H9 (cell line): ENCODE measurements around the gene EFCAB14. TPM values are rescaled to one million over a fixed set of nuclear protein-coding genes. Genes with fewer than 3 reads are reported as not detected.

Experiments used
- DNase-seq: peaks from one replicate; pipeline ENCODE4 v3.0.0-alpha.2; 2017
- H2AFZ ChIP-seq: one replicate; pipeline ENCODE4 v1.6.1; 2013; ENCODE audit warnings: mild to moderate bottlenecking, low read length, control low read depth, moderate library complexity
- H2AK5ac ChIP-seq: 2 replicates; pipeline ENCODE4 v1.6.1; 2013; ENCODE audit warnings: low read length, control low read depth, mixed read lengths; ENCODE audit not compliant: insufficient read length
- H2BK120ac ChIP-seq: one replicate; pipeline ENCODE4 v1.6.1; 2013; ENCODE audit warnings: low read depth, mild to moderate bottlenecking, low read length, control low read depth, inconsistent platforms; ENCODE audit not compliant: poor library complexity, severe bottlenecking
- H2BK12ac ChIP-seq: 2 replicates; pipeline ENCODE4 v1.6.1; 2013; ENCODE audit warnings: low read length, control low read depth, mixed read lengths, low read depth; ENCODE audit not compliant: insufficient read length
- H2BK15ac ChIP-seq: 2 replicates; pipeline ENCODE4 v1.6.1; 2013; ENCODE audit warnings: low read depth, low read length, control low read depth
- H2BK20ac ChIP-seq: one replicate; pipeline ENCODE4 v1.6.1; 2013; ENCODE audit warnings: low read depth, mild to moderate bottlenecking, low read length, control low read depth, inconsistent platforms; ENCODE audit not compliant: poor library complexity, severe bottlenecking
- H2BK5ac ChIP-seq: 2 replicates; pipeline ENCODE4 v1.6.1; 2013; ENCODE audit warnings: low read length, control low read depth, mixed read lengths; ENCODE audit not compliant: insufficient read length
- H3K14ac ChIP-seq: 2 replicates; pipeline ENCODE4 v1.6.1; 2013; ENCODE audit warnings: low read length, control low read depth; ENCODE audit not compliant: insufficient read depth
- H3K18ac ChIP-seq: 2 replicates; pipeline ENCODE4 v1.6.1; 2013; ENCODE audit warnings: low read depth, mild to moderate bottlenecking, mixed read lengths, low read length, control low read depth; ENCODE audit not compliant: insufficient read length
- H3K23ac ChIP-seq: 2 replicates; pipeline ENCODE4 v1.6.1; 2013; ENCODE audit warnings: low read length, control low read depth, mixed read lengths, low read depth; ENCODE audit not compliant: insufficient read length
- H3K23me2 ChIP-seq: 2 replicates; pipeline ENCODE4 v1.6.1; 2013; ENCODE audit warnings: low read depth, mild to moderate bottlenecking, mixed read lengths, low read length, control low read depth; ENCODE audit not compliant: insufficient read length, poor library complexity, severe bottlenecking
- H3K27ac ChIP-seq: 2 replicates; pipeline ENCODE4 v1.5.1; 2013; ENCODE audit warnings: low read length, control low read depth, mixed read lengths, low read depth; ENCODE audit not compliant: insufficient read length
- H3K27me3 ChIP-seq: 2 replicates; pipeline ENCODE4 v1.6.1; 2013; ENCODE audit warnings: low read length, control low read depth, inconsistent platforms; ENCODE audit not compliant: insufficient read depth
- H3K4ac ChIP-seq: 2 replicates; pipeline ENCODE4 v1.6.1; 2013; ENCODE audit warnings: low read depth, mild to moderate bottlenecking, control low read depth, inconsistent platforms, low read length, moderate library complexity
- H3K4me1 ChIP-seq: 2 replicates; pipeline ENCODE4 v1.6.1; 2013; ENCODE audit warnings: low read length, control low read depth, inconsistent platforms; ENCODE audit not compliant: insufficient read depth
- H3K4me2 ChIP-seq: 2 replicates; pipeline ENCODE4 v1.6.1; 2013; ENCODE audit warnings: low read length, control low read depth, mixed read lengths; ENCODE audit not compliant: insufficient read length, insufficient read depth
- H3K56ac ChIP-seq: 2 replicates; pipeline ENCODE4 v1.6.1; 2013; ENCODE audit warnings: low read depth, mild to moderate bottlenecking, mixed read lengths, low read length, control low read depth; ENCODE audit not compliant: insufficient read length
- H3K79me1 ChIP-seq: 2 replicates; pipeline ENCODE4 v1.6.1; 2013; ENCODE audit warnings: low read depth, mild to moderate bottlenecking, moderate library complexity, low read length, control low read depth, inconsistent platforms; ENCODE audit not compliant: insufficient read depth, poor library complexity, severe bottlenecking
- H3K79me2 ChIP-seq: 2 replicates; pipeline ENCODE4 v1.6.1; 2013; ENCODE audit warnings: low read length, control low read depth, inconsistent platforms; ENCODE audit not compliant: insufficient read depth
- H3K9ac ChIP-seq: 2 replicates; pipeline ENCODE4 v1.6.1; 2013; ENCODE audit warnings: low read length, control low read depth, mixed read lengths; ENCODE audit not compliant: insufficient read length; ENCODE audit errors: extremely low read depth
- H3K9me3 ChIP-seq: one replicate; pipeline ENCODE4 v1.6.1; 2013; ENCODE audit warnings: low read depth, low read length, inconsistent platforms; ENCODE audit not compliant: control insufficient read depth
- H3T11ph ChIP-seq: one replicate; pipeline ENCODE4 v1.6.1; 2013; ENCODE audit warnings: mild to moderate bottlenecking, low read length, control low read depth, inconsistent platforms
- H4K20me1 ChIP-seq: one replicate; pipeline ENCODE4 v1.6.1; 2013; ENCODE audit not compliant: control insufficient read depth, insufficient read length, insufficient read depth
- H4K5ac ChIP-seq: 2 replicates; pipeline ENCODE4 v1.6.1; 2013; ENCODE audit warnings: low read depth, mild to moderate bottlenecking, mixed read lengths, low read length, control low read depth; ENCODE audit not compliant: insufficient read length
- H4K8ac ChIP-seq: replicated peaks from 2 replicates; pipeline ENCODE4 v1.6.1; 2013; ENCODE audit warnings: low read length, control low read depth, mixed read lengths, low read depth; ENCODE audit not compliant: insufficient read length
- H4K91ac ChIP-seq: 2 replicates; pipeline ENCODE4 v1.6.1; 2013; ENCODE audit warnings: low read depth, mild to moderate bottlenecking, moderate library complexity, mixed read lengths, low read length, control low read depth; ENCODE audit not compliant: insufficient read length
- H3K27ac Mint-ChIP-seq, 3 experiments: 2 replicates in 2 of 3; 3 replicates in 1 of 3; pipeline ENCODE4 v1.8.0; 2020 to 2021; ENCODE audit warnings: mixed read lengths in 3 of 3, mild to moderate bottlenecking in 1 of 3, moderate library complexity in 1 of 3
- H3K27me3 Mint-ChIP-seq: 2 replicates; pipeline ENCODE4 v1.8.0; 2021; ENCODE audit warnings: low read depth, mild to moderate bottlenecking, moderate library complexity, mixed read lengths
- H3K36me3 Mint-ChIP-seq, 3 experiments: 2 replicates in 2 of 3; 3 replicates in 1 of 3; pipeline ENCODE4 v1.8.0; 2020 to 2021; ENCODE audit warnings: low read depth in 3 of 3, mixed read lengths in 3 of 3; ENCODE audit not compliant: insufficient read depth in 1 of 3
- H3K4me1 Mint-ChIP-seq, 2 experiments: 2 replicates each; pipeline ENCODE4 v1.8.0; 2020; ENCODE audit warnings: mixed read lengths in 2 of 2
- H3K4me3 Mint-ChIP-seq, 2 experiments: 2 replicates in 1 of 2; 3 replicates in 1 of 2; pipeline ENCODE4 v1.8.0; 2020 to 2021; ENCODE audit warnings: mild to moderate bottlenecking in 2 of 2, mixed read lengths in 2 of 2, moderate library complexity in 1 of 2
- H3K9me3 Mint-ChIP-seq, 2 experiments: 2 replicates in 1 of 2; 3 replicates in 1 of 2; pipeline ENCODE4 v1.8.0; 2020; ENCODE audit warnings: mild to moderate bottlenecking in 2 of 2, mixed read lengths in 2 of 2, moderate library complexity in 1 of 2
- CTCF ChIP-seq: fragments of 200-600 bp; sonication (generic); conservative IDR thresholded peaks from 3 replicates; pipeline ENCODE4 v1.8.0; 2021; ENCODE audit warnings: antibody characterized with exemption, mild to moderate bottlenecking
- WGBS: extraction: QIAGEN DNeasy Blood & Tissue Kit; methylation state at CpG from one replicate; pipeline ENCODE4 v1.1.7; 2013; ENCODE audit warnings: missing lambda C conversion rate, low lambda C conversion rate, mixed read lengths; ENCODE audit not compliant: insufficient read length; ENCODE audit errors: extremely low coverage; 5-methylcytosine and 5-hydroxymethylcytosine counted together
- total RNA-seq: library from RNA; stranded (reverse); gene quantifications from 2 replicates; pipeline ENCODE4 v1.2.1, GENCODE V29; 2021

EFCAB14 gene
- total RNA-seq, 1 experiment from 2014 or later: 42.2 TPM

GRCh38 chr1:46714976-46715375, 3.9 kb downstream of the EFCAB14 start:
- H3K27me3 Mint-ChIP-seq: no peaks in the 10 kb centered on the region

More at GRCh38 chr1:46714976-46715375, 3.9 kb downstream of the EFCAB14 start:
- Mint-ChIP-seq H3K4me1 (peaks cover 21 to 25% of the 10 kb centered on the region in 2 experiments), H3K4me3 (no peak overlapping the region), H3K27ac (no peak overlapping the region), H3K9me3 (no peaks in the 10 kb centered on the region), H3K36me3 (peaks cover 3 to 50% (median 25%) of the 10 kb centered on the region in 3 experiments; a peak in 6 of 7 replicates)
- Histone ChIP-seq H3K27me3 (no peaks in the 10 kb centered on the region), H3K23me2 (peaks cover 8% of the 10 kb centered on the region), H2AK5ac (no peak overlapping the region), H3K79me1 (peaks cover 16% of the 10 kb centered on the region), H3K23ac (no peak overlapping the region), H2BK5ac (no peak overlapping the region), H2AFZ (no peak overlapping the region), H4K20me1 (no peaks in the 10 kb centered on the region), H2BK20ac (no peak overlapping the region), H3K18ac (no peak overlapping the region), H4K5ac (no peak overlapping the region), H3K4ac (no peak overlapping the region), H3K9ac (no peak overlapping the region), H3K9me3 (no peaks in the 10 kb centered on the region), H3K27ac (no peak overlapping the region), H4K91ac (no peak overlapping the region), H2BK12ac (no peak overlapping the region), H3K4me1 (peaks cover 9% of the 10 kb centered on the region; the same call in 1 of the 2 replicates), H3K14ac (no peak overlapping the region), H3K56ac (no peak overlapping the region), H4K8ac (no peak overlapping the region), H3K79me2 (peaks cover 15% of the 10 kb centered on the region), H2BK120ac (no peak overlapping the region), H3K4me2 (no peak overlapping the region), H2BK15ac (no peak overlapping the region), H3T11ph (no peak overlapping the region)
- DNase-seq: no peak
- no CpG with 5 or more reads among the region's 3 CpGs for WGBS
- no peak for TF ChIP-seq CTCF
